ENCODE measurements around the gene OTOP2. TPM values are rescaled to one million over a fixed set of nuclear protein-coding genes. Genes with fewer than 3 reads are reported as not detected.

The OTOP2 gene
- 0.06 to 0.18 TPM (median 0.07 TPM) in 5 replicates for total RNA-seq (2022; extraction: Qiagen RNA extraction; ENCODE audit: low read depth)

GRCh38 chr17:74924250-74924948 is at the start of gene OTOP2:
Gene OTOP2 (plus strand): TSS chr17:74924273. CDS start chr17:74924633, 360 bp downstream.

GRCh38 chr17:74892974-74893911 is 30.8 kb upstream of the OTOP2 start, which contains the start of gene FADS6:
Gene FADS6 (minus strand): TSS chr17:74893633. CDS start chr17:74893595, 38 bp downstream.

GRCh38 chr17:74922694-74923537 is 1.2 kb upstream of the OTOP2 start, which contains the start of gene USH1G:
Gene USH1G (minus strand): TSS chr17:74923255. CDS start chr17:74923073, 182 bp downstream.

GRCh38 chr17:74935585-74936469 is 11.8 kb downstream of the OTOP2 start, which contains the start of gene OTOP3:
Gene OTOP3 (plus strand): TSS chr17:74935898. CDS start chr17:74935922, 24 bp downstream.

GRCh38 chr17:74972107-74972972 is 48.3 kb downstream of the OTOP2 start, which contains the start of gene HID1:
Gene HID1 (minus strand): TSS chr17:74972759. CDS start chr17:74972656, 103 bp downstream.

Other genes with a start within 250 kb of the OTOP2 start
- gene CD300LF, start 211.3 kb upstream of the OTOP2 start, total RNA-seq (2022; extraction: Qiagen RNA extraction; ENCODE audit: low read depth): not detected in 5 replicates
- 0.99 to 1.6 TPM (median 1.3 TPM) in 5 replicates for gene RAB37, start 187.0 kb upstream of the OTOP2 start, total RNA-seq (2022; extraction: Qiagen RNA extraction; ENCODE audit: low read depth)
- 35.8 to 49.4 TPM (median 45.3 TPM) in 5 replicates for gene NHERF1, start 175.6 kb upstream of the OTOP2 start, total RNA-seq (2022; extraction: Qiagen RNA extraction; ENCODE audit: low read depth)
- gene NAT9, start 147.9 kb upstream of the OTOP2 start, total RNA-seq (2022; extraction: Qiagen RNA extraction; ENCODE audit: low read depth): 52.1 to 64.3 TPM (median 56.3 TPM) in 5 replicates
- gene GRIN2C, start 64.4 kb upstream of the OTOP2 start, total RNA-seq (2022; extraction: Qiagen RNA extraction; ENCODE audit: low read depth): 0.06 to 0.61 TPM (median 0.23 TPM) in 5 replicates
- gene FDXR, start 51.3 kb upstream of the OTOP2 start, total RNA-seq (2022; extraction: Qiagen RNA extraction; ENCODE audit: low read depth): 54.9 to 76.2 TPM (median 59.9 TPM) in 5 replicates
- 0.10 TPM in 1 of 5 replicates, not detected in the others for gene FADS6, start 30.6 kb upstream of the OTOP2 start, total RNA-seq (2022; extraction: Qiagen RNA extraction; ENCODE audit: low read depth)
- 0.02 to 0.11 TPM (median 0.06 TPM) in 5 replicates for gene USH1G, start 1.0 kb upstream of the OTOP2 start, total RNA-seq (2022; extraction: Qiagen RNA extraction; ENCODE audit: low read depth)
- not detected in 5 replicates for gene OTOP3, start 11.6 kb downstream of the OTOP2 start, total RNA-seq (2022; extraction: Qiagen RNA extraction; ENCODE audit: low read depth)
- gene HID1, start 48.5 kb downstream of the OTOP2 start, total RNA-seq (2022; extraction: Qiagen RNA extraction; ENCODE audit: low read depth): 6.3 to 7.3 TPM (median 7.2 TPM) in 5 replicates
- gene CDR2L, start 63.4 kb downstream of the OTOP2 start, total RNA-seq (2022; extraction: Qiagen RNA extraction; ENCODE audit: low read depth): 35.3 to 50.0 TPM (median 44.7 TPM) in 5 replicates
- 74.1 to 83.2 TPM (median 79.3 TPM) in 5 replicates for gene MRPL58, start 88.4 kb downstream of the OTOP2 start, total RNA-seq (2022; extraction: Qiagen RNA extraction; ENCODE audit: low read depth)
- 451 to 527 TPM (median 489 TPM) in 5 replicates for gene ATP5PD, start 122.7 kb downstream of the OTOP2 start, total RNA-seq (2022; extraction: Qiagen RNA extraction; ENCODE audit: low read depth)
- 28.0 to 29.8 TPM (median 29.0 TPM) in 5 replicates for gene KCTD2, start 123.0 kb downstream of the OTOP2 start, total RNA-seq (2022; extraction: Qiagen RNA extraction; ENCODE audit: low read depth)
- 23.9 to 31.5 TPM (median 27.3 TPM) in 5 replicates for gene SLC16A5, start 163.7 kb downstream of the OTOP2 start, total RNA-seq (2022; extraction: Qiagen RNA extraction; ENCODE audit: low read depth)
- 14.9 to 20.8 TPM (median 17.9 TPM) in 5 replicates for gene ARMC7, start 185.7 kb downstream of the OTOP2 start, total RNA-seq (2022; extraction: Qiagen RNA extraction; ENCODE audit: low read depth)
- gene NT5C, start 207.5 kb downstream of the OTOP2 start, total RNA-seq (2022; extraction: Qiagen RNA extraction; ENCODE audit: low read depth): 83.2 to 128 TPM (median 117 TPM) in 5 replicates
- gene JPT1, start 230.2 kb downstream of the OTOP2 start, total RNA-seq (2022; extraction: Qiagen RNA extraction; ENCODE audit: low read depth): 789 to 884 TPM (median 813 TPM) in 5 replicates

All from A549 treated with DMSO at 1 μM for 4 hours (cell line).